HCT116 (cell line): ENCODE results near the gene CBFA2T3. TPM values are rescaled to one million over a fixed set of nuclear protein-coding genes. Genes with fewer than 3 reads are reported as not detected.

ENCODE experiments used
- ATAC-seq: fragments of 200-7000 bp; cut with Tn5 transposase; 2 replicates; pipeline ENCODE4 v1.9.1; 2020; ENCODE audit warnings: mild to moderate bottlenecking, moderate library complexity
- BruUV-seq: library from RNA; stranded (reverse); fragments of 400-500 nt; replicated peaks from 2 replicates; lab custom pipeline; 2021; lab: Mats Ljungman, UMichigan
- CTCF ChIA-PET: fragments of 300-600 bp; sonication (Branson Sonifier 250); formaldehyde crosslinking; loops from one replicate; lab custom pipeline; 2021; ENCODE audit warnings: antibody characterized with exemption; lab: Charles Lee
- POLR2A ChIA-PET: fragments of 300-600, 350-600 bp; sonication (Branson Sonifier 250); formaldehyde crosslinking; loops from one replicate; lab custom pipeline; 2021; ENCODE audit warnings: antibody characterized with exemption; lab: Charles Lee
- RAD21 ChIA-PET, 2 experiments: fragments of 300-600 bp; sonication (Branson Sonifier 250); formaldehyde crosslinking; loops; one replicate each; lab custom pipeline; 2023; ENCODE audit warnings: low total read pairs in 2 of 2; ENCODE audit not compliant: uncharacterized antibody in 2 of 2, unreplicated experiment in 2 of 2, low non-redundant PET in 1 of 2; lab: Charles Lee
- DNase-seq: peaks from one replicate; pipeline ENCODE4 v3.0.0-alpha.2; 2010; ENCODE audit warnings: low read depth, low spot score
- H2AFZ ChIP-seq: fragments of 200-600 bp; shearing (Covaris generic), sonication (generic); 2 replicates; pipeline ENCODE4 v1.6.1; 2017; ENCODE audit warnings: low read depth, mixed run types, mixed read lengths, antibody characterized with exemption, low read length; ENCODE audit not compliant: poor library complexity, severe bottlenecking
- H3K27ac ChIP-seq: 2 replicates; pipeline ENCODE4 v1.5.1; 2012; ENCODE audit warnings: low read depth, low read length
- H3K27me3 ChIP-seq: fragments of 200-600 bp; sonication (generic); 2 replicates; pipeline ENCODE4 v1.6.1; 2016; ENCODE audit warnings: mixed run types, low read length, mixed read lengths; ENCODE audit not compliant: insufficient read depth
- H3K36me3 ChIP-seq, 2 experiments: fragments of 200-500 bp in 1 of 2; fragments of 200-600 bp in 1 of 2; sonication (Bioruptor generic) in 1 of 2; sonication (generic) in 1 of 2; 2 replicates each; pipeline versions ENCODE4 v1.5.1 to v1.6.1; 2014 to 2016; ENCODE audit warnings: low read length in 2 of 2, inconsistent platforms in 1 of 2, mixed read lengths in 1 of 2, mixed run types in 1 of 2; ENCODE audit not compliant: insufficient read depth in 2 of 2, control insufficient read depth in 1 of 2
- H3K4me1 ChIP-seq, 2 experiments: fragments of 200-600 bp in 1 of 2; sonication (generic) in 1 of 2; 2 replicates each; pipeline versions ENCODE4 v1.5.1 to v1.6.1; 2012 to 2017; ENCODE audit warnings: low read length in 2 of 2, inconsistent platforms in 1 of 2, mild to moderate bottlenecking in 1 of 2, mixed read lengths in 1 of 2, mixed run types in 1 of 2, moderate library complexity in 1 of 2; ENCODE audit not compliant: insufficient read depth in 2 of 2, control insufficient read depth in 1 of 2
- H3K4me2 ChIP-seq: fragments of 200-600 bp; sonication (generic); 2 replicates; pipeline ENCODE4 v1.6.1; 2017; ENCODE audit warnings: mixed run types, low read length, mixed read lengths
- H3K4me3 ChIP-seq, 2 experiments: fragments of 200-600 bp in 1 of 2; sonication (generic) in 1 of 2; replicated peaks in 1 of 2; 2 replicates each; pipeline ENCODE4 v1.5.1; 2011 to 2016; ENCODE audit warnings: low read length in 2 of 2, control low read depth in 1 of 2, low read depth in 1 of 2, mild to moderate bottlenecking in 1 of 2, mixed read lengths in 1 of 2, mixed run types in 1 of 2
- H3K79me2 ChIP-seq: fragments of 200-600 bp; sonication (generic); 2 replicates; pipeline ENCODE4 v1.6.1; 2017; ENCODE audit warnings: mild to moderate bottlenecking, mixed run types, low read length, moderate library complexity, mixed read lengths; ENCODE audit not compliant: insufficient read depth
- H3K9ac ChIP-seq: fragments of 200-600 bp; sonication (generic); 2 replicates; pipeline ENCODE4 v1.6.1; 2016; ENCODE audit warnings: low read length, mixed read lengths
- H3K9me2 ChIP-seq: fragments of 200-600 bp; sonication (generic), shearing (Covaris generic); 2 replicates; pipeline ENCODE4 v1.6.1; 2017; ENCODE audit warnings: mixed run types, mild to moderate bottlenecking, moderate library complexity; ENCODE audit not compliant: insufficient read depth
- H3K9me3 ChIP-seq, 2 experiments: fragments of 200-500 bp in 1 of 2; fragments of 200-600 bp in 1 of 2; sonication (Bioruptor generic) in 1 of 2; sonication (generic) in 1 of 2; 2 replicates each; pipeline ENCODE4 v1.6.1; 2014 to 2017; ENCODE audit warnings: low read length in 2 of 2, mixed read lengths in 2 of 2, inconsistent platforms in 1 of 2, low read depth in 1 of 2, mild to moderate bottlenecking in 1 of 2, mixed run types in 1 of 2, moderate library complexity in 1 of 2; ENCODE audit not compliant: control insufficient read depth in 1 of 2, insufficient read depth in 1 of 2
- H4K20me1 ChIP-seq: fragments of 200-600 bp; sonication (generic), shearing (Covaris generic); 2 replicates; pipeline ENCODE4 v1.6.1; 2017; ENCODE audit warnings: mixed run types, mild to moderate bottlenecking, moderate library complexity; ENCODE audit not compliant: insufficient read depth
- ATF3 ChIP-seq: IDR thresholded peaks from 2 replicates; pipeline ENCODE4 v1.6.1; 2012
- CBX3 ChIP-seq: IDR thresholded peaks from 2 replicates; pipeline ENCODE4 v1.6.1; 2012; ENCODE audit warnings: low read depth
- ELF1 ChIP-seq: IDR thresholded peaks from 2 replicates; pipeline ENCODE4 v1.6.1; 2012; ENCODE audit warnings: low read depth, borderline replicate concordance
- EZH2 ChIP-seq: fragments of 200-600 bp; sonication (generic); IDR thresholded peaks from 2 replicates; pipeline ENCODE4 v1.6.1; 2017; ENCODE audit warnings: antibody characterized with exemption, mixed run types
- EZH2phosphoT487 ChIP-seq: fragments of 200-600 bp; IDR thresholded peaks from 2 replicates; pipeline ENCODE4 v1.6.1; 2018; ENCODE audit warnings: antibody characterized with exemption, borderline replicate concordance
- POLR2A ChIP-seq: IDR thresholded peaks from 2 replicates; pipeline ENCODE4 v1.7.0; 2011; ENCODE audit warnings: borderline replicate concordance; ENCODE audit not compliant: insufficient read depth, insufficient read length; ENCODE audit errors: extremely low read depth
- POLR2AphosphoS5 ChIP-seq: IDR thresholded peaks from 2 replicates; pipeline ENCODE4 v1.6.1; 2011; ENCODE audit warnings: mild to moderate bottlenecking, low read depth, low read length, moderate library complexity
- RAD21 ChIP-seq: IDR thresholded peaks from 2 replicates; pipeline ENCODE4 v1.6.1; 2012; ENCODE audit warnings: low read depth, mild to moderate bottlenecking
- REST ChIP-seq: IDR thresholded peaks from 2 replicates; pipeline ENCODE4 v1.6.1; 2012; ENCODE audit warnings: low read depth
- SIN3A ChIP-seq: IDR thresholded peaks from 2 replicates; pipeline ENCODE4 v1.6.1; 2012; ENCODE audit warnings: low read depth
- SP1 ChIP-seq: IDR thresholded peaks from 2 replicates; pipeline ENCODE4 v1.6.1; 2012; ENCODE audit warnings: low read depth
- TCF7L2 ChIP-seq: IDR thresholded peaks from 2 replicates; pipeline ENCODE4 v1.7.0; 2011; ENCODE audit warnings: borderline replicate concordance, inconsistent platforms; ENCODE audit not compliant: insufficient read depth, insufficient read length; ENCODE audit errors: extremely low read depth
- ZBTB33 ChIP-seq: IDR thresholded peaks from 2 replicates; pipeline ENCODE4 v1.6.1; 2011; ENCODE audit warnings: mild to moderate bottlenecking, low read length, moderate library complexity; ENCODE audit not compliant: insufficient replicate concordance; ENCODE audit errors: extremely low read depth
- ZFX ChIP-seq: fragments of 450-650 bp; IDR thresholded peaks from 2 replicates; pipeline ENCODE4 v1.6.1; 2017
- ZNF274 ChIP-seq: fragments of 200-500 bp; sonication (Bioruptor generic); IDR thresholded peaks from 2 replicates; pipeline ENCODE4 v1.6.1; 2014; ENCODE audit warnings: mild to moderate bottlenecking, low read depth, low read length, inconsistent platforms
- intact Hi-C: fragments of 100-400 bp; cut with micrococcal nuclease; formaldehyde crosslinking; loops from 2 replicates; pipeline ENCODE4 v1.10.0; 2022
- total RNA-seq: library from RNA; stranded (reverse); gene quantifications from one replicate; pipeline ENCODE4 v1.2.1, GENCODE V29; 2021; ENCODE audit not compliant: unreplicated experiment

CBFA2T3 gene
- total RNA-seq, 1 experiment from 2014 or later = 19.1 TPM

GRCh38 chr16:88896238-88897070 lies 80.6 kb downstream of the CBFA2T3 start:
- intact Hi-C loops = no loop called here

GRCh38 chr16:88895335-88895734 lies 81.7 kb downstream of the CBFA2T3 start:
- RAD21 ChIA-PET = no interaction called here
- no peaks in the 10 kb centered on the region for H4K20me1 ChIP-seq
- no peaks in the 10 kb centered on the region for H3K9me2 ChIP-seq
- H3K4me3 ChIP-seq = no peak overlapping the region
- no peak for ATAC-seq
- no peaks in the 10 kb centered on the region; a peak in 1 of 4 replicates for H3K36me3 ChIP-seq
- CTCF ChIA-PET = no interaction called here
- H2AFZ ChIP-seq = no peak overlapping the region
- H3K9ac ChIP-seq = no peak overlapping the region
- BruUV-seq = no TSS peak
- H3K4me1 ChIP-seq = no peaks in the 10 kb centered on the region
- POLR2A ChIA-PET = no interaction called here
- H3K79me2 ChIP-seq = no peaks in the 10 kb centered on the region
- intact Hi-C loops = no loop called here
- H3K27me3 ChIP-seq = no peaks in the 10 kb centered on the region
- H3K4me2 ChIP-seq = no peak overlapping the region
- H3K27ac ChIP-seq = no peak overlapping the region
- H3K9me3 ChIP-seq = no peaks in the 10 kb centered on the region
- DNase-seq = no peak
- TF ChIP-seq ZFX = no peak
- TF ChIP-seq ATF3 = no peak
- no peak for TF ChIP-seq SIN3A
- TF ChIP-seq POLR2A = no peak
- TF ChIP-seq EZH2 = no peak
- no peak for TF ChIP-seq ZBTB33
- TF ChIP-seq CBX3 = no peak
- TF ChIP-seq REST = no peak
- TF ChIP-seq RAD21 = no peak
- TF ChIP-seq EZH2phosphoT487 = no peak
- TF ChIP-seq ELF1 = no peak
- TF ChIP-seq ZNF274 = no peak

More at GRCh38 chr16:88896238-88897070, 80.6 kb downstream of the CBFA2T3 start:
- ChIA-PET CTCF (no interaction called here), RAD21 (no interaction called here), POLR2A (no interaction called here)
- H3K9me3 ChIP-seq = no peaks in the 10 kb centered on the region
- no TSS peak for BruUV-seq
- H4K20me1 ChIP-seq = no peaks in the 10 kb centered on the region
- no peak overlapping the region for H3K27ac ChIP-seq
- no peaks in the 10 kb centered on the region for H3K27me3 ChIP-seq
- H2AFZ ChIP-seq = no peak overlapping the region
- ATAC-seq (no peak), DNase-seq (no peak)
- TF ChIP-seq POLR2AphosphoS5 = no peak
- TF ChIP-seq SP1 = no peak
- no peak for TF ChIP-seq EZH2
- no peak for TF ChIP-seq TCF7L2
- H3K79me2 ChIP-seq = no peaks in the 10 kb centered on the region
- H3K4me3 ChIP-seq = no peak overlapping the region
- no peak overlapping the region for H3K4me2 ChIP-seq
- no peak overlapping the region for H3K9ac ChIP-seq
- no peaks in the 10 kb centered on the region for H3K4me1 ChIP-seq
- H3K9me2 ChIP-seq = no peaks in the 10 kb centered on the region
- H3K36me3 ChIP-seq = no peaks in the 10 kb centered on the region; a peak in 1 of 4 replicates
